ENCODE results near the gene TRMT112.

The TRMT112 gene

DNA sequence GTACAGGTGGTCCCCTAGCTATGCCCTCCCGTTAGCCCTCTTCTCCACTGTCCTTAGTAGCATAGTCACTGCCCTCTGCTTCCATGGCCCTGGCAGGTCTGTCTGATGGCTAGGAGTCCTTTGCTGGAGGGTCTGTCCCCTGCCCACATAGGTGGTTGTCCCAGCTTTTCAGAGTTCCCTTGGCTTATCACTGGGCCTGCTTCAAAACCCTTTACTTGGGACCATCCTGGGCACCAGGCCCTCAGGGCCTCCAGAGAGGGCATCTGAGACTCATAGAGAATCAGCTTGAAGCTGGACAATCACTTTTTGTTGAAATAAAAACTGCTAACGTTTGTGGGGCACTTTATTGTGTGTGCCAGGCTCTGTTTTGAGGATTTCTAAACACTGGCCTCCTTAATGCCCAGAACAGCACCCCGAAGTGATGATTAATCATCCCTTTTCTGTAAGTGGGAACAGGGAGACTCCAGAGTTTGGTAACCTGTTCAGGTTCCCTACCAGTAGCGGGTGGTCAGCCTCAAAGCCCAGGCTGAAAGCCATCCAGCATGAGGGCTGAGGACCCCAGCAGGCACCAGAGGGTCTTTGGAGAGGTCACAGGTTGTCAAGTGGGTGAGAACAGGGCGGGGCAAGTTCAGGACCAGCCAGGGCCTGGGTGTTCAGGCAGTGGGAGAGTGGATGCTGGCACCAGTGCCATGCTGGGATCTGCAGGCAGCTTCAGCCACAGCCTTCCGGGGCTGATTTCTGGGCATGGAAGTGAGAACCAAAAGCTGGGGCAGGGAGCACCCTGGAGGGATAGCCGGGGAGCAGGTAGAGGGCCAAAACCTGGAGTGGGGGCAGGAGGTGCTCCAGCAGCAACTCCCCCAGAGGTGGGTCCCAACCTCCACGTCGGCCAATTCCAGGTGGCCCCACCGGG lies 26.8 kb downstream of the TRMT112 start:
- no peak for DNase-seq

DNA sequence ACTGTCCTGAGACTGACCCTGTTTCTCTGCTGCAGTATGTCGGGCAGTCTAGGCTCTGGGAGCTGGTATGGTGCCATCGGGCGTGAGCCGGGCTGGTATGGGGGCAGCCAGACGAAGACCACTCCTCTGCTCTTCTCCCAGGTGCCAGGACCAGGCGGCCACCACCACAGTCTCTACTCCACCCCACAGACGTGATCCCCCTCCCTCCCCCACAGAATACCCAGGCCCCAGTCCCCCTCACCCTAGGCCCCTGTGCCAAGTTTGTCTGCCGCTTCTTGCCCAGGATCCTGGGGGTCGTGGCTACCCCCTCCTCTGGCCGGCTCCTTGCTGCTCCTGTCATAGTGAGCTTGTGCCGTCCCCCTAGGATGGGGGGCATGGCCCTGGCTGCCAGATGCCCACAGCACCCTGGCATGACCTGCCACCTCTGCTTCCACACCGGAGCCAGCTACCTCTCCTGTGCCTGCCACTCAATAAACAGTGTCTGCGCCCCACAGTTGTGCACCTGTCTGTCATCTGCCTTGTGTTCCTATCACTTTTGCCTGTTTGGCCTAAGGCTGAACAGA lies 28.3 kb downstream of the TRMT112 start:
- DNase-seq = no peak

DNA sequence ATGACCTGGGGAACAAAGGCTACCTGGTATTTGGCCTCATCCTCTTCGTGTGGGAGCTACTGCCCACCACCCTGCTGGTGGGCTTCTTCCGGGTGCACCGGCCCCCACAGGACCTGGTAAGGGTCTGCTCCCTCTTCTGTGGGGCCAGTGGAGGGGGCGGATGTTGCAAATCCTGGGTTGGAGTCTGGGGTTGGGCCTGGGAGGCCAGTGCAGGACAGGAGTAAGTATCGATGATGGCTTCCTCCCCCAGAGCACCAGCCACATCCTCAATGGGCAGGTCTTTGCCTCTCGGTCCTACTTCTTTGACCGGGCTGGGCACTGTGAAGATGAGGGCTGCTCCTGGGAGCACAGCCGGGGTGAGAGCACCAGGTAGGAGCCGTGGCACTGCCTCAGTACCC lies 29.0 kb downstream of the TRMT112 start:
- DNase-seq = no peak

DNA sequence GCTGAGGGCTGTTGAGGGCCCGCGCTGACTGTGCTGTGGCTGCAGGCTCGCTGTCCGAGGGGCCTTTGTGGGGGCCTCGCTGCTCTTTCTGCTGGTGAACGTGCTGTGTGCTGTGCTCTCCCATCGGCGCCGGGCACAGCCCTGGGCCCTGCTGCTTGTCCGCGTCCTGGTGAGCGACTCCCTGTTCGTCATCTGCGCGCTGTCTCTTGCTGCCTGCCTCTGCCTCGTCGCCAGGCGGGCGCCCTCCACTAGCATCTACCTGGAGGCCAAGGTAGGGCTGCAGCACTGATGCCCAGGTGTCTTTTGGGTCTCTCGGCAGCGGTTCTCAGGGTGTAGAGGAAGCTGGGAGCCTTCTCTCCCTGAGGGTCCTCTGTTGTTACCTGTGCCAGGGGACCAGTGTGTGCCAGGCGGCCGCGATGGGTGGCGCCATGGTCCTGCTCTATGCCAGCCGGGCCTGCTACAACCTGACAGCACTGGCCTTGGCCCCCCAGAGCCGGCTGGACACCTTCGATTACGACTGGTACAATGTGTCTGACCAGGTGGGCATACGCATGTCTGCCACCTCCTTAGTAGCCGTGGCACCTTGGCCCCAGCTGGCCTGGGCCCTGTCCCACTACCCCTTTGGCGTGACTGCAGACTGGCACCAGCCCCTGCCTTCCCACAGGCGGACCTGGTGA lies 29.5 kb downstream of the TRMT112 start:
- no peak for DNase-seq

DNA sequence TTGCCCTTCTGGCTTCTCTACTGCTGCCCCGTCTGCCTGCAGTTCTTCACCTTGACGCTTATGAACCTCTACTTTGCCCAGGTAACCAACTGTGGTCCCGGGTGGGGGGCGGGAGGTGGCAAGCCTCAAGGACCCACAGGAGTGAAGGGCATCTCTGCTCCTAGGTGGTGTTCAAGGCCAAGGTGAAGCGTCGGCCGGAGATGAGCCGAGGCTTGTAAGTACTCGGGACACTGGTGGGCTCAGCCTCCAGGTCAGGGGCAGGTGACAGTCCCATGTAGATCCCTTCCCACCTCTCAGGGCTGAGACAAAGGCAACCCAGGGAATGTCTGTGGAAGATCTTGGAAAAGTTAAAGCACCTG lies 30.6 kb downstream of the TRMT112 start:
- no peak for DNase-seq

DNA sequence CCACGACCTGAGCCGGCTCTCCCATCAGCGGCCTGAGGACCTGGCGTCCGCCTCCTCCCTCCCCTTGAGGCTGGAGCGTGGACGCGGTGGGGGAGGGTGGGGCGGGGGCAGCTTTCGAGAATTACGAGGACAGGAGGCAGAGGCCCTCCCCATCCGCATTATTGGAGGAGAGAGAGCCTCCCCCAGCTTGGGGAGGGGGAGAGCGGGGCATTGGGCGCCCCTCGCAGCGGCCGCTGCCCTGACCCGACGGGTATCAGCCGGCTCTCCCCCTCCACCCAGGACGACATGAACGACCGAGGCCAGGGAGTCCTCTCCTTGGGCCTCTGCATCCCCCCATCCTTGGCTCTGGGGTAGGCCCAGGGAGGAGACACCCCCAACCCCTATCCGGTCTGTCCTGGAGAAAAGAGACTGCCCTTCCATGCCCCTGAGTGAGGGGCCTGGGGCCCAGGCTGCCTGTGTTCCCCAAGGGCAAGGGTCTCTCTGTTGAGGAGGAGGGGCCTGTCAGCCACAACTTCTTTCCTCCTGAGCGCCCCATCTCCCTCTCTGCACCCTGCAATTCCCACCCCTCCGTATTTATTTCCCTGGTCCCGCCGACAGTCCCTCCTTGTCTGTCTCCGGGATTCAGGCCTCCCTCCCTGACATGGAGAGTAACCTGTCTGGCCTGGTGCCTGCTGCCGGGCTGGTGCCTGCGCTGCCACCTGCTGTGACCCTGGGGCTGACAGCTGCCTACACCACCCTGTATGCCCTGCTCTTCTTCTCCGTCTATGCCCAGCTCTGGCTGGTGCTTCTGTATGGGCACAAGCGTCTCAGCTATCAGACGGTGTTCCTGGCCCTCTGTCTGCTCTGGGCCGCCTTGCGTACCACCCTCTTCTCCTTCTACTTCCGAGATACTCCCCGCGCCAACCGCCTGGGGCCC lies 31.2 kb downstream of the TRMT112 start:
- no peak for DNase-seq

DNA sequence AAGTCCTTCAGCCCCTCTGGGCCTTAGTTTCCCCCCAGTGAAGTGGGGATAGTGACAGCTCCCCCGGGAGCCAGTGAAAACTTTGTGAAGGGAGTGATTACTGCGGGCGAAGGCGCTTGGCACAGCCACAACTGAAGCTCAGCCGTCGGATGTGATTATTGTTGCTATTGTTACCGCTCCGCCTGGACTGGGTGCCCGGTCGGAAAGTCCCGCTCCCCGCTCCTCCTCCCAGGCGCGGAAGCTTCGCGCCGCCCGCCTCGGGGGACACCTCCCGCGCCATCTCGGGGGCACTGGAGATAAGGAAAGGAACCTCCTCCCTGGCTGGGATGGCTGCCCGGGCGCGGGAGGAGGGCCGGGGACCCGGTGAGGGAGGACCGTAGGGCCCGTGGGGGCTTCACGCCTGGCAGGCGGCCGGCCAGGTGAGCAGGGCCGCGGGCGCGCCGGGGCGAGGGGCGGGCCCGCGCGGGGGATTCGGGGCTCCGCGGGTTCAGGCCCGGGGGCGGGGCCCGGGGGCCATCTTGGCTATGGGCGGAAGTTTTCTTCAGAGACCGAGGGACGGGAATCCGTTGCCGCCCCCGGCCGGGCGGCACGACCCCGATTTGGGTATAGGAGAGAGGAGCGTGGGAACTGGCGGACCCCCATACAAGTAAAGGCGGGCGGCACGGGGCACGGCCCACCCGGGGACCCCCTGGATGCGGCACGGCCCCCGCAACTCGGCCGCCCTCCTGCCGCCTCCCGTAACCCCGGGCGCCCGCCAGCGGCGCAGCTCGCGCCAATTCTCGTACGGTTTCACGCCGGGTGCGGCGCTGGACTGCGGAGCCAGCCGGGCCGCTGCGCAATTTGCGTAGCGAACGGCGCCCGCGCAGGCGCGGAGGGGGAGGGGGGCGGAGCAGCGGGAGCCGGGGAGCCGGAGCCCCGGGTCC lies 32.1 kb downstream of the TRMT112 start, which contains the start of gene GPR137:
Gene GPR137 (plus strand): TSS at position 887 of the 923 bp plus-strand sequence. CDS start 677 bp downstream, outside the sequence.
- peak; percentile 85 for DNase-seq

DNA sequence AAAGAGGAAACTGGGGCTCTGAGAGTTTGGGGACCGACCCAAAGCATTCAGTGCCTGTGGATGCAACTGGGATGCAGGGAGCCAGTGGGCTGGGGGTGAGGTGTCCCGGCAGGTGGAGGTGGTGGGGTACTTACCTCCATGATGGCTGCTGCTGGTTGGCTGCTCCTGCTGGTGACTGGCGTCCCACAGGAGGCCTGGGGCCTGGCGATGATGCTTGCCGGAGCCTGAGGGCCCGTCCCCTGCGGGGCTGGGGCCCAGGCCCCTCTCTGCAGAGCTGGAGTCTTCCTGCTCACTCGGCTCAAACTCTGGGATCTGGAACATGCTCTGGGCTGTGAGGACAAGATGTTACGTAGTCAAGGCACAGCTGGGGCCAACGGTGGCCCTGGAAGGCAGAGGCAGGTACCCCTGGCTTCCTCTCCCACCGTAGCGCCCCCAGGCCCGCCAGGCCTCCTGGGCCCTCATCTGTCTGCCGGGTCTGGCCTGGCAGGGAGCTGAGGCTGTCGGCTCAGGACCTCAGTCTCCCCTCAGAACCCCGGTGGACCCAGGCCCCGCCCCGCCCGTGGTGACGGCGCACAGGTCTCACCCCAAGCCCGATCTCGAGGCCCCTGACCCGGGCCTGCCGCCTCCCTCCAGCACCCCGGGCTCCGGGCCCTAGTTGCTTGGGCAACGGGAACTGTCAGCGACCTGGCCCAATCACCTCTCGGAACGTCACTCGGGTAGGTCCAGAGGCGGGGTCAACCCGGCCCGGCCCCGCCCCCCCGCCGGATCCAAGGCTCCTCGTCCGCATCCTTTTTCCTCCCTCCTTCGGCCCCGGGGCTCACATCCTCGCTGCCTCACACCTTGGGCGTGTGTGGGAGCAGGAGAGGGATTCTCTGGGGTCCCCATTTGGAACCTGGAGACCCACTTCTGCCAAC lies 33.1 kb downstream of the TRMT112 start, which contains the start of gene BAD:
Gene BAD (minus strand): TSS at position 618 of the 914 bp plus-strand sequence. CDS start 297 bp downstream, at position 321.
- DNase-seq = peak; percentile 89

DNA sequence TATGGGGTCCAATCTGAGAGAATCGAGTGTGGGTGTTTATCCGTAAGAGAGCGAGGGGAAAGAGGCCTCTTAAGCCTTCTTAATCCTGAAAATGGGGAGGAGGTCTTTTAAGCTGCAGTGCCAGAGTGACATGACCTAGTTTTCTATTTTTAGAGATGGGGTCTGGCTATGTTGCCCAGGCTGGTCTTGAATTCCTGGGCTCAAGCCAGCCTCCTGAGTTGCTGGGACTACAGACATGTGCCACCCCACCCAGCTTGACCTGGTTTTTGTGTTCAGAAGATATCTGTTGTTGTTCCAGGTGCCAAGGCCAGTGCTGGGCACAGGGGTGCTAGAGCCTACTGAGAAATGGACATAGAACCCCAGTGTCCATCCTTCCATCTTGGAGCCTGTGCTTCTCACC lies 34.3 kb downstream of the TRMT112 start:
- no peak for DNase-seq

DNA sequence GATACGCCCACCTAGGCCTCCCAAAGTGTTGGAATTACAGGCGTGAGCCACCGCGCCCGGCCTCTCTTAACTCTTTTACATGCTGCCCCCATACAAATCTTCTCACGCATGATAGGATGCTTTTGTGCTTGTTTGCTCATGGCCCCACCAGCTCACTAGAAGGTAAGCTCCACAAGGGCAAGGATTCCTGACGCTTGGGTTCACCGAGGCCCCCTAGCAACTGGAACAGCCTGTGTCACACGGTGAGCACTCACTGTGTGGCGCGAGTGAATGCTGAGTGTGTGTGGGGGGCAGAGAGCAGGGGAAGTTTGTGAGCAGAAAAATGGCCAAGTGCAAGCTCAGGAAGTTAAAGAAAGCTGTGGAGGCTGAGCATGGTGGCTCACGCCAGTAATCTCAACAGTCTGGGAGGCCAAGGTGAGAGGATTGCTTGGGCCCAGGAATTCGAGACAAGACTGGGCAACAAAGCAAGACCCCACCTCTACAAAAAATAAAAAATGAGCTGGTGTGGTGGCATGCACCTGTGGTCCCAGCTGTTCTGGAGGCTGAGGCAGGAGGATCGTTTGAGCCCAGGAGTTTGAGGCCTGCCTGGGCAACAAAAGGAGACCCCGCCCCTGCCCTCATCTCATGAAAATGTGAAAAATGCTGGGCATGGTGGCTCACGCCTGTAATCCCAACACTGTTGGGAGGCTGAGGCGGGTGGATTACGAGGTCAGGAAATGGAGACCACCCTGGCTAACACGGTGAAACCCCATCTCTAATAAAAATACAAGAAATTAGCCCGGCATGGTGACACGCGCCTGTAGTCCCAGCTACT lies 35.2 kb downstream of the TRMT112 start:
- DNase-seq = no peak

DNA sequence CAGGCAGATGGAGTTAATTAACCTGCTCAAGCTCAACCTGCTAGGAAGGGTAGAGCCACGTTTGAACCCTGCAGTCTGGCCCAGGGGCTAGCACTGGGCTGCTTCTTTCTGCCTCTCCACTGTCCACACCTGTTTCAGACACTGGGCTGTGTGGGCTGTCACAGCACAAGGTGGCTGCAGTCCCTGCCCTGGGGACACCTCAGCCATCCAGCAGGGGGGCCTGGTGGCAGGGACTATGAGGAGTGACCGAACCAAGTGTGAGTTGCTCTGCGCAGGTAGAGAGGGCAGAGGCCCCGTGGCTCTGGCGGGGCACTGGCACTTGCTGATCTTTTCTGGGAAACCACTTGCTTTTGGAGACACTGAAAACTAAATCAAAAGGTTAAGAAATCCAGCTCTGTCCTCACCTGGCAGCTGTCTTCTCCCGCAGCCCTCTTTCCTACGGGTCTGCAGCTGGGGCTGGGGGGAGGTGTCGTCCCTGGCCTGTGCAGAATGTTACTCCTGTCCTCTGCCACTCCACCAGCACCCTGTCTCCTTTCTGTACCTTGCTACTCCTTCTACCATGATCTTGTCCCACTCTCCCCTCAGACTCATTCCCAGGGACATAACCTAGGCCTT lies 38.7 kb downstream of the TRMT112 start:
- no peak for DNase-seq

DNA sequence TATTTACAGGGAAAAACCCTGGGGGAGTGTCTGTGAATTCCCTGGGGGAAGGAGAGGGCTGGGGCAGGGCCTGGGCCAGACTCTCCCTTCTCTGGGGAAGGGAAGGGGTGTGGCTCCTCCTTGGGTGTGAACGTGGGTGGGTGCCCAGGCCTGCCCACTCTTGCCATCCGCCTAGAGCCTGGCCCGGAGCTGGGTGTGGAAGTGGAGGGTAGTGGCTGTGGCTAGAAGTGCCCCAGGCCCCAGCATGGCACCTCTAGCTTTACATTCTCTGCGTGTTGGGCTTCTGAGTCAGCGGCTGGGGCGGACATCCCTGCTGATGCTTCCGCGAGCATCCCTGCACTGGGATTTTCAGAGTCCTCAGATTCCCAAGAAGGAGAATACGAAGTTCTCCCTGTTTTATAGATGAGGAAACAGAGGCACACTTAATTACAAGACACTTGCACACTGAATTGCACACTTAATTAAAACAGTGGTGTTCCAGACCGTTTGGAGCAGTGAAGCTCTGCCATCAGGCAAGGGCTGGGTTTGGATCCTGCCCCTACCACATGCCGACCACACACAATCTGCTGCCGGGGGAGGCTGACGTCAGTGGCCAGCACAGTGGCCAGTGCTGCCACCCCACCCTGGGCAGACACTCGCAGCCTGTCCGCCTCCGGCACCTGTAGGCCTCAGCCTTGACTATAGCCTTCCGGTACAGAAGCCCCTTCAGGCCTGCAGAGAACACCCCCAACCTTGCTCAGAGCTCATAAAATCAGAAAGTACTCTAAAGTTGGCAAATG lies 40.5 kb downstream of the TRMT112 start:
- DNase-seq = no peak

DNA sequence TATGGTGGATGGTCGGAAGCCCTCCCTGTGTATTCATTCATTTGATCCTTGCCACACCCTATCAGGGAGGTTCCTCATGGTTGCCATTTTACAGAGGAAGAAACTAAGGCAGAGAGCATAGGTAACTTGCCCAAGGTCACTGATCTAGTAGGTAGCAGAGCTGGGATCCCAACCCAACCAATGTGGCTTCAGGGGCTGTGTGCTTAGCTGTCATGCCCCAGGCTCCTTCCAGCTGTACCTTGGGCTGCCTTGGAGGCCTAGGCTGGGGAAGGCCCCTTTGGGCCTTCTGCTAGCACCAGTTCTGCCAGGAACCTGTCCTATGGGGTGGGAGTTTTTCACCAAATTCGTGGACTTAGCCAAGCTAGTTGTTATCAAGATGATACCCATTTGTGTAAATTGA lies 41.5 kb downstream of the TRMT112 start:
- no peak for DNase-seq

DNA sequence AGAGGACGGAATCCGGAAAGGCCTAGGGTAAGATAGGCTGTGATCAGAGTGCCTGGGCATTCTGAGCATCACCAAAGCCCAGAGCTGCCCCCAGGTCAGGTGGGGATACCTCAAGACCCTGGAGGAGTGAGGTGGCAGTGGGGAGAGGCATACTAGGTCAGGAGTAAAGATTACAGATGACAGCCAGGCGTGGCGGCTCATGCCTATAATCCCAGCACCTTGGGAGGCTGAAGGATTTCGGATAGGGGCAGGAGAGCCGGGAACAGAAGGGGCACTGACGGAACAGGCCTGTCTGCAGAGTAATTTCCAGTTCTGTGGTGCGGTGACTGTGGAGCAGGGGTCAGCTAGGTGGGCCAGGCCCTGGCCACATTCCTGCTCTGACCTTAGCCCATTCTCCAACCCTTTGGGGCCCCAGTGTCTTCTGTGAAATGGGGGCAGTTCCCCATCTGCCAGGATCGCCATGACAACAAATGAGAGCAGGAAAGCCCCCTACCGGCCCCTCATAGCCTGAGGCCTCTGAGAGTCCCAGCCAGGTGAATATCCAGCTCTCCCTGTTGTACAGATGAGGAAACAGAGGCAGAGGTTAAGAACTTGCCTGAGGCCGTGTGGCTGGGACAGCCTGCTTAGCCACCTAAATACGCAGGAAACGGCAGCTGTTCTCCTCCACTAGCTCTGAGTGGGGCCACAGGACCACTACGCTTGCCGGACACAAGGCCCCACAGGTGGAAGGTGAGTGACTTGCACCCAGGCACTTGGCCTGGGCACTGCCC lies 42.1 kb downstream of the TRMT112 start:
- no peak for DNase-seq

DNA sequence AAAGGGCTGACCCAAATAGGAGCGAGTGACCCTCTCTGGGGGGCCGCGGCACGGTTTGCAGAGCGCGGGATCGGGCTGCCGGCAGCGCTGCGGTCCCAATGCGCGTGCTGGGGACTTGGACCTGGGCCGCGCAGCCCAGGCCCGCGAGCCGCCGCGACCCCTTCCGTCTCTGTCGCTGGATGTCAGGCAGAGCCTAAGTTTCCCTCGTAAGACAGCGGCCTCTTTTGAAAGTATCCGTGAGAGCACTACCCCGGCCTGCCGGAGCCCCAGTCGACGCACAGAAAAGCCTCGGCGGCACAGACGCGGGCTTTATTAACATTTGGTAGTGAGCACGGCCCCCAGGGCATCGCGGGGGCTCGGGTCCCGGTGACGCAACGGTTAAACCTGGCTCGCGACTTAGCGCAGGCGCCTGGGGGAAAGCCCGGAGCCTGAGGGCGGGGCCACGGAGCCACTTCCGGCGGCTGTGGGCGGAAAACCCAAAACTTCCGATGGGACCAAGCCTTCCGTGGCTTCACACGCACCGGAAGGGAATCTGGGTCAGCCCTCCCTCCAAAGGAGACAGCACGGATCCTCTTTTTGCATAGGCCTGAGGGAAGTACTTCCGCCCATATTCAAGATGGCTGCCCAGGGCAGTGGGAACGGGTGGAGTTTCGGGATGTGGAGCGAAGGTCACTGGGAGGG lies 47.7 kb downstream of the TRMT112 start:
- DNase-seq = peak; percentile 98

DNA sequence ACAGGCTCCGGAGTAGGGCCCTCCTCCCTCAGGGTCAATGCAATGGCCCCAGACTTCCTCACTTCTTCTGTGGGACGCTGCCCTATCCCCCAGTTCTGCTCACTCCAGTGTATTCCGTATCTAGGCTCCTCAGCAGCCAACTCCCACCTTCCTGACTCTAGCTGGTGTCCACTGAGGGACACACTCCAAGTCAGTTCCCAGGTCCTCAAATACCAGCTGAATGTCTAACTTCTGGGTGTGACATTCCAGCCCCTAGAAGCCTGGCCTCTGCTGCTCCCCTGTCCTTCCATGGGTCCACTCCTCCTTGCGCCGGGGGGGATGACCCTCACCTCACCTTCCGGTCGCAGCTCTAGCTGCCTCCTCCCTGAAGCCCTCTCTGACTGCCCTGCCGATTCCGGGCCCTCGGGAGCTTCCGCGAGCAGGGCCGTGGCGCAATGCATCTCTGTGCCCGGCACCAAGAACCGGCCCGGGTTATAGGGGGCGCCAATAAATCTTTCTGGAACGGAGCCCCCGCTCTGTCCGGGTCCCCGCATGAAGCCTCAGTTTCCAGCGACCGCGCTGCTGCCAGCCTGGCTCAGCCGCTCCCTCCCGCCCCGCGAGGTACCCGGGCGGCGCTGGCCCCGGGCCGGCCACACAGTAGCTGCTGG lies 48.3 kb downstream of the TRMT112 start:
- DNase-seq = peak; percentile 28

All from stimulated activated naive CD4-positive, alpha-beta T cell treated with Interleukin-2 at 50 U/mL for 16 hours (primary cell).